Measurements from ENCODE around the gene TVP23B.

- TF ChIP-seq CTCF (IDR thresholded peaks at IDR 0.05): no peak
- TF ChIP-seq ZFX (IDR thresholded peaks at IDR 0.05; ENCODE audit: borderline replicate concordance): no peak
Observed at GRCh38 chr17:18850679-18851078, 69.7 kb downstream of the TVP23B start.

Data from 22Rv1 (cell line).